ENCODE data around the gene LCN12. TPM values are rescaled to one million over a fixed set of nuclear protein-coding genes. Genes with fewer than 3 reads are reported as not detected.

Gene LCN12
- total RNA-seq, 2 experiments from 2014 or later = 1.3 to 2.1 TPM

DNA sequence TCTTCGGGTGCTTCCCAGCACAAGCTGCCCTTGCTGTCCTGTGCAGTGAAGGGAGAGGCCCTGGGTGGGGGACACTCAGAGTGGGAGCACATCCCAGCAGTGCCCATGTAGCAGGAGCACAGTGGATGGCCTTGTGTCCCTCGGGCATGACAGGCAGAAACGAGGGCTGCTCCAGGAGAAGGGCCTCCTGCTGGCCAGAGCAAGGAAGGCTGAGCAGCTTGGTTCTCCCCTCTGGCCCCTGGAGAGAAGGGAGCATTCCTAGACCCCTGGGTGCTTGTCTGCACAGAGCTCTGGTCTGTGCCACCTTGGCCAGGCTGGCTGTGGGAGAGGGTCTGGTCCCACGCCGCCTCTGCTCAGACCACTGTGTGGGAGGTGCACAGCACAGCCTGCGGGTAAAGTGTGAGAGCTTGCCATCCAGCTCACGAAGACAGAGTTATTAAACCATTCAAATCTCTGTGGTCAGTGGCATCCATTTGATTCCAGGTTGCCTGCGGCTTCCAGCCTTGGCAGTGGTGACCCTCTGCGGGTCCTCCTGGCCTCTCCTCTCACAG, 25.8 kb upstream of the LCN12 start:
- H3K27me3 Mint-ChIP-seq = no peaks in the 10 kb centered on the region
- DNase-seq (no peak), ATAC-seq (no peak)
- H3K27ac Mint-ChIP-seq = no peak overlapping the region
- no peak for TF ChIP-seq CTCF (IDR thresholded peaks at IDR 0.05)
- H3K4me3 Mint-ChIP-seq = no peak overlapping the region
- H3K9me3 Mint-ChIP-seq = no peaks in the 10 kb centered on the region
- POLR2A ChIA-PET = interaction anchor here (0.6 to 1.4 kb wide), 5 partner anchors 12 to 187 kb away, joined by 3 read pairs; no protein-coding TSS in a partner anchor
- CTCF ChIA-PET = interaction anchor here (1.0 to 1.2 kb wide), 2 partner anchors 22 to 84 kb away, joined by 4 to 5 read pairs; partner anchors contain the start of gene AJM1
- peaks cover 19% of the 10 kb centered on the region for H3K36me3 Mint-ChIP-seq (ENCODE audit: low read depth)
- intact Hi-C loops (cut with micrococcal nuclease) = no loop called here
- H3K4me1 Mint-ChIP-seq (ENCODE audit: low read depth) = no peaks in the 10 kb centered on the region

DNA sequence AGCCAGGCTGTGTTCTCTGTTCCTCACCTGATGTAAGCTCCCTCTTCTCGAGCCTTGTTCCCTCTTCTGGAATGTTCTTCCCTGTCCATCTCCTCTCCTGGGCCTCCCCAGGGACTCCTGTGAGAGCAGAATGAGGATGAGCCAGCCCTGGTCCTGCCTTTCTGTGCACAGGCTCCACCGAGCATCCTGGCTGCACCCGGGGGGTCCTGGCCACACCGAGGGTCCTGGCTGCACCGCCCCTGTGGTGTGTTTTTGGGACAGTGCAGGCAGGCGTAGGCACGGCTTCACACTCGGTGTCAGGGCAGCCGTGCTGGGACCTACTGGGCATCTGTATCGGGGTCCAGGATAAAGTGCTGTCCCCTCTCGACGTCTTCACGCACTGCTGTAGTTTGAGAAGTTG, 25.3 kb upstream of the LCN12 start:
- Mint-ChIP-seq H3K9me3 (no peaks in the 10 kb centered on the region), H3K27me3 (no peaks in the 10 kb centered on the region), H3K27ac (no peak overlapping the region), H3K36me3 (ENCODE audit: low read depth) (peaks cover 20% of the 10 kb centered on the region), H3K4me3 (no peak overlapping the region), H3K4me1 (ENCODE audit: low read depth) (peaks cover under 1% of the 10 kb centered on the region)
- intact Hi-C loops (cut with micrococcal nuclease) = no loop called here
- DNase-seq (no peak), ATAC-seq (no peak)
- CTCF ChIA-PET = interaction anchor here (1.0 to 1.2 kb wide), 2 partner anchors 22 to 84 kb away, joined by 4 to 5 read pairs; partner anchors contain the start of gene AJM1
- POLR2A ChIA-PET = interaction anchor here (0.6 to 1.4 kb wide), 4 partner anchors 11 to 47 kb away, joined by 3 read pairs; no protein-coding TSS in a partner anchor
- TF ChIP-seq CTCF (IDR thresholded peaks at IDR 0.05) = no peak

- Mint-ChIP-seq H3K27me3 (no peaks in the 10 kb centered on the region), H3K27ac (peak overlapping the region; percentile 1), H3K36me3 (ENCODE audit: low read depth) (peaks cover 17% of the 10 kb centered on the region), H3K4me1 (ENCODE audit: low read depth) (peaks cover 5% of the 10 kb centered on the region), H3K9me3 (no peaks in the 10 kb centered on the region), H3K4me3 (no peak overlapping the region)
- CTCF ChIA-PET = interaction anchor here (1.2 kb wide), 1 partner anchor 85 kb away, joined by 5 read pairs; the partner anchor contains the start of gene AJM1
- TF ChIP-seq CTCF (IDR thresholded peaks at IDR 0.05) = no peak
- POLR2A ChIA-PET = interaction anchor here (0.8 to 1.4 kb wide), 3 partner anchors 10 to 35 kb away, joined by 3 read pairs; no protein-coding TSS in a partner anchor
- intact Hi-C loops (cut with micrococcal nuclease) = no loop called here
- ATAC-seq (no peak), DNase-seq (no peak)
Observed at GRCh38 chr9:136927343-136928271, 24.5 kb upstream of the LCN12 start.

- TF ChIP-seq CTCF (IDR thresholded peaks at IDR 0.05) = no peak
- ChIA-PET POLR2A (interaction anchor here (0.6 kb wide), 1 partner anchor 511 kb away, joined by 4 read pairs; no protein-coding TSS in a partner anchor), CTCF (no interaction called here)
- intact Hi-C loops (cut with micrococcal nuclease) = no loop called here
- no peak overlapping the region for H3K4me3 Mint-ChIP-seq
- H3K9me3 Mint-ChIP-seq = no peaks in the 10 kb centered on the region
- DNase-seq (no peak), ATAC-seq (no peak)
- H3K27ac Mint-ChIP-seq = peak overlapping the region; percentile 6
- H3K4me1 Mint-ChIP-seq (ENCODE audit: low read depth) = peaks cover 5% of the 10 kb centered on the region
- peaks cover 22% of the 10 kb centered on the region for H3K36me3 Mint-ChIP-seq (ENCODE audit: low read depth)
- H3K27me3 Mint-ChIP-seq = no peaks in the 10 kb centered on the region
Observed at GRCh38 chr9:136928591-136928990, 23.5 kb upstream of the LCN12 start.
